ENCODE measurements around the gene NPAS3.
A peak's percentile ranks its signal among the peaks of the same experiment; 100 is the strongest.

Gene NPAS3

GRCh38 chr14:33716921-33717320, 778.2 kb downstream of the NPAS3 start:
- DNase-seq (ENCODE audit: low read depth) = no peak

- no peak for DNase-seq (ENCODE audit: low read depth)
Observed at GRCh38 chr14:33717866-33718265, 779.2 kb downstream of the NPAS3 start.

GRCh38 chr14:33720284-33720787, 781.7 kb downstream of the NPAS3 start:
- DNase-seq (ENCODE audit: low read depth) = no peak

GRCh38 chr14:33726685-33727084, 788.0 kb downstream of the NPAS3 start:
- DNase-seq (ENCODE audit: low read depth) = no peak

- no peak for DNase-seq (ENCODE audit: low read depth)
Observed at GRCh38 chr14:33727606-33728005, 788.9 kb downstream of the NPAS3 start.

- no peak for DNase-seq (ENCODE audit: low read depth)
Observed at GRCh38 chr14:33728010-33728498, 789.4 kb downstream of the NPAS3 start.

GRCh38 chr14:33730156-33730555, 791.5 kb downstream of the NPAS3 start:
- DNase-seq (ENCODE audit: low read depth) = no peak

GRCh38 chr14:33732175-33732574, 793.5 kb downstream of the NPAS3 start:
- DNase-seq (ENCODE audit: low read depth) = no peak

GRCh38 chr14:33733310-33733709, 794.6 kb downstream of the NPAS3 start:
- DNase-seq (ENCODE audit: low read depth) = no peak

- no peak for DNase-seq (ENCODE audit: low read depth)
Observed at GRCh38 chr14:33733721-33734120, 795.0 kb downstream of the NPAS3 start.

- no peak for DNase-seq (ENCODE audit: low read depth)
Observed at GRCh38 chr14:33734387-33734786, 795.7 kb downstream of the NPAS3 start.

GRCh38 chr14:33736299-33736825, 797.7 kb downstream of the NPAS3 start:
- no peak for DNase-seq (ENCODE audit: low read depth)

- DNase-seq (ENCODE audit: low read depth) = no peak
Observed at GRCh38 chr14:33736979-33737378, 798.3 kb downstream of the NPAS3 start.

- DNase-seq (ENCODE audit: low read depth) = peak; percentile 40
Observed at GRCh38 chr14:33737446-33737845, 798.8 kb downstream of the NPAS3 start.

- DNase-seq (ENCODE audit: low read depth) = no peak
Observed at GRCh38 chr14:33738029-33738428, 799.4 kb downstream of the NPAS3 start.

- DNase-seq (ENCODE audit: low read depth) = no peak
Observed at GRCh38 chr14:33738491-33738890, 799.8 kb downstream of the NPAS3 start.

- no peak for DNase-seq (ENCODE audit: low read depth)
Observed at GRCh38 chr14:33740531-33740930, 801.9 kb downstream of the NPAS3 start.

GRCh38 chr14:33742166-33742565, 803.5 kb downstream of the NPAS3 start:
- no peak for DNase-seq (ENCODE audit: low read depth)

GRCh38 chr14:33745163-33745562, 806.5 kb downstream of the NPAS3 start:
- DNase-seq (ENCODE audit: low read depth) = no peak

GRCh38 chr14:33747749-33748148, 809.1 kb downstream of the NPAS3 start:
- no peak for DNase-seq (ENCODE audit: low read depth)

- DNase-seq (ENCODE audit: low read depth) = no peak
Observed at GRCh38 chr14:33754261-33754660, 815.6 kb downstream of the NPAS3 start.

- DNase-seq (ENCODE audit: low read depth) = no peak
Observed at GRCh38 chr14:33755358-33755757, 816.7 kb downstream of the NPAS3 start.

- no peak for DNase-seq (ENCODE audit: low read depth)
Observed at GRCh38 chr14:33756833-33757232, 818.2 kb downstream of the NPAS3 start.

GRCh38 chr14:33758547-33758946, 819.9 kb downstream of the NPAS3 start:
- DNase-seq (ENCODE audit: low read depth) = no peak

All from stromal cell of bone marrow (primary cell).